NB4 (cell line): ENCODE measurements around the gene TNXB.

ENCODE experiments used
- DNase-seq: peaks from one replicate; pipeline ENCODE4 v3.0.0; 2010; ENCODE audit warnings: low read depth
- H3K4me3 ChIP-seq: one replicate; pipeline ENCODE4 v1.5.1; 2011; ENCODE audit warnings: mild to moderate bottlenecking, low read depth, low read length, moderate library complexity
- CTCF ChIP-seq: IDR thresholded peaks from one replicate; pipeline ENCODE4 v1.5.1; 2012; ENCODE audit warnings: low read depth, low read length
- MYC ChIP-seq: IDR thresholded peaks from 2 replicates; pipeline ENCODE4 v1.6.1; 2011; ENCODE audit warnings: low read depth, low read length
- POLR2A ChIP-seq: IDR thresholded peaks from 2 replicates; pipeline ENCODE4 v1.6.1; 2011; ENCODE audit warnings: mild to moderate bottlenecking; ENCODE audit not compliant: insufficient read length; ENCODE audit errors: extremely low read depth
- TF ChIP-seq, protein P1 (sequence below): IDR thresholded peaks from 2 replicates; pipeline ENCODE4 v1.6.1; 2011; ENCODE audit warnings: low read depth, low read length

TNXB gene

DNA sequence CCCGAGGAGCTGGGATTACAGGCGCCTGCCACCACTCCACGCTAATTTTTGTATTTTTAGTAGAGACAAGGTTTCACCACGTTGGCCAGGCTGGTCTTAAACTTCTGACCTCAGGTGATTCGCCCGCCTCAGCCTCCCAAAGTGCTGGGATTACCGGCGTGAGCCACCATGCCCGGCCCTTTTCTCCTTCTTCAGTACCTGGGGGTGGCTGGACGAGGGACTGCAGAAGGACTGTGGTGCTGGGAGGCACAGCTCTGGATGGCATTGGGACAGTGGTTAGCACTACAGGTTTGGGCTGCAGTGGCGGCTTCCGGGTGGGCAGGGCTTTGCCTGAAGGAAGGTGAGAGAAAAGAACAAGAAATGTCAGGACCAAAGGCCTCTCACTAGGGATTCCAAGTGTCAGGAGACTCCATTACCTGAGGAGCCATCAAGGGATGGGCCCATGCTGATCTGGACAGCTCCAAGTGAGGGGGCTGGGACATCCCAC lies 11.5 kb upstream of the TNXB start:
- TF ChIP-seq, protein P1, sequence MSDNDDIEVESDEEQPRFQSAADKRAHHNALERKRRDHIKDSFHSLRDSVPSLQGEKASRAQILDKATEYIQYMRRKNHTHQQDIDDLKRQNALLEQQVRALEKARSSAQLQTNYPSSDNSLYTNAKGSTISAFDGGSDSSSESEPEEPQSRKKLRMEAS = no peak
- TF ChIP-seq MYC (no peak), POLR2A (no peak), CTCF (no peak)
- no peak overlapping the region for H3K4me3 ChIP-seq
- no peak for DNase-seq

DNA sequence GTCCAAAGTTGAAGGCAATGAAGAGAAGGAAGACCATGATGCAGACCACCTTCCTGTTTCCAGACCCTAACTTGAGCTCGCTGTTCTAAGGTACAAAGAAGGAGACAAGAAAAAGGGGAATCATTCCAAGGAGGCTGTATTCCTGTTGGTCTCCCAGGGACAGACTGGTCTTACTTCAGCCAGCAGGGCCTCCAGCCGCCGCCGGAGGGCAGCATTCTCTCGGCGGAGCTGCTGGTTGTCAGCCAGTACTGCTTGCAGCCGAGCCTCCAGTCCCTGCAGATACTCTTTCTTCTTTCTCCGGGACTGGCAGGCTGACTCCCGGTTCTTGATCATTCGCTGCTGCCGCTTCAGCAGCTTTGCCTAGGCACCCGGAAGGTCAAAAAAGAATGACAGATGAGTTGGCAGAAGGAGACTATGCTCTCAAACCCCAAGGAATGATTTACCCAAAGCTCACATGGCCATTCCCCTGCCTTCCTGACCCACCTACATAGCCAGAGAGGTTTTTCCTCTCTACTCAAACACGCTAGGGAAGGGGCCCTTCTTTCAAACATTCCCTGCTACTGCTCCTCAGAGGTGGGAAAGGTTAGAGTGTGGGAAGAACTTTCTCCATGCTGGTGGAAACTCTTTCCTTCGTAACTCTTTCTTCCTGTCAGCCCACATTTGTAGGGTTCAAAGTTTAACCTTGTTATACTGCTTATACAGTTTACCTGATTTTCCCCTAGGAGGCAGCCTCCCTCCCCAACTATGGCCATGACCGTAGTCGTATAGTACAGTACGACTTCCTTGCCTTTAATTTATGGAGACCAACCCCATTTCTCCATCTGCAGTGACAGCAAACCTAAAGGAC lies 9.9 kb upstream of the TNXB start:
- DNase-seq = peak; percentile 84
- TF ChIP-seq CTCF = peak; percentile 94
- TF ChIP-seq POLR2A = no peak
- no peak overlapping the region for H3K4me3 ChIP-seq

- TF ChIP-seq MYC (no peak), POLR2A (no peak), CTCF (no peak)
- TF ChIP-seq, protein P1 = no peak
- DNase-seq = no peak
Observed at GRCh38 chr6:32117461-32117860, 8.3 kb upstream of the TNXB start.

DNA sequence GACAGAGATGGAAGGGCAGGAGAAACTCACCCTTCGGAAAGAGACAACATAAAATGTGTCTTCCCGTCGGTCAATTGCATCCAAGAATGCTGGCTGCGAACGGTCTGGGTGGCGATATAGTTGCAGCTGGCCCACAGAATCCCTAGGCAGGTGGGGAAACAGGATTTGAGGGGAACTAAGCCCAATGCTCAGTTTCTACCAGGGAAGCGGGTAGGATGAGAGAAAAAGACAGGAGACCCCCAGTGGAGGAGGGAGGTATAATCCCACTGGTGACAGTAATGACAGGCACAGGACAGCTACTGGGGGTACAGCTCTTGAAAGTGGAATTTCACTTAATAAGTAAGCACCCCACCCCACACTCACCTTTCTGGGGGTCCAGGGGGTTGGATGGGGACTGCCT lies 7.5 kb upstream of the TNXB start:
- peak; percentile 44 for DNase-seq
- no peak overlapping the region for H3K4me3 ChIP-seq
- TF ChIP-seq POLR2A = no peak
- TF ChIP-seq, protein P1 = no peak
- TF ChIP-seq MYC = no peak
- peak; percentile 69 for TF ChIP-seq CTCF

More at GRCh38 chr6:32117461-32117860, 8.3 kb upstream of the TNXB start:
- no peak overlapping the region for H3K4me3 ChIP-seq

DNA sequence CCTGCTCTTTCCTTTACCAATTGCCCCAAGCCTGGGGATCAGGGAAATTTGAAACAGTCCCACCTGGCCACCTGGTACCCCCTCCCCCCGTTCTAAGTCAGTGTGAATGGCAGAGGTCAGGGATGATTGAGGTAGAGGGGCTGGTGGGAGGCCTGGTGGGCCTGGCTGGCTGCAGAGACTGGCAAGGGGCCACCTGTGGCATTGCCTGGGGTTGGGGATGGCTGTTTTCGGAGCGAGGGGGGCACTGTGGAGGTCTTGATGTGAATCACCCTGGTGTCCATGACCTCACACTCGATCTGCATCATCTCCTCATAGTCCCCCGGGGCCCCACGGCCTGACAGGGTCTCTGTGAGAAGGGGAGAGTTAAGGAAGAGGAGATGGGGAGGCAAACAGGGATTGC lies 6.5 kb upstream of the TNXB start:
- no peak overlapping the region for H3K4me3 ChIP-seq
- DNase-seq = no peak
- TF ChIP-seq, protein P1 = no peak
- no peak for TF ChIP-seq CTCF
- TF ChIP-seq POLR2A = no peak
- no peak for TF ChIP-seq MYC
